Prostate gland (tissue), 2 donors: ENCODE data around the gene SMIM24. TPM values are rescaled to one million over a fixed set of nuclear protein-coding genes. Genes with fewer than 3 reads are reported as not detected.
"Not testable (repeated sequence)": the region's sequence is repeated elsewhere in the genome, so short reads cannot be mapped to it uniquely, and the experiment has no call there.

ENCODE experiments used
- DNase-seq: peaks from one replicate; pipeline ENCODE4 v3.0.0-alpha.2; 2019; ENCODE audit warnings: low spot score
- H3K27ac ChIP-seq, 2 donors: fragments of 200-600 bp; sonication (generic); 2 replicates each; pipeline ENCODE4 v1.5.1; 2017 to 2019
- H3K27me3 ChIP-seq: fragments of 200-600 bp; sonication (generic); replicated peaks from 2 replicates; pipeline ENCODE4 v1.5.1; 2019; ENCODE audit not compliant: insufficient read depth
- H3K36me3 ChIP-seq, 2 donors: fragments of 200-600 bp; sonication (generic); 1 replicate in 1 of 2; 2 replicates in 1 of 2; pipeline versions ENCODE4 v1.5.1 to v1.8.1; 2017 to 2019
- H3K4me1 ChIP-seq: fragments of 200-600 bp; sonication (generic); replicated peaks from 2 replicates; pipeline ENCODE4 v1.5.1; 2019
- H3K4me3 ChIP-seq, 2 donors: fragments of 200-600 bp; sonication (generic); 2 replicates each; pipeline ENCODE4 v1.5.1; 2017 to 2019
- H3K9me3 ChIP-seq: fragments of 200-600 bp; sonication (generic); 2 replicates; pipeline ENCODE4 v1.5.1; 2017
- CTCF ChIP-seq, 4 experiments: fragments of 200-600 bp in 2 of 4; fragments of 450-650 bp in 2 of 4; sonication (generic) in 2 of 4; IDR thresholded peaks; 1 replicate in 3 of 4; 2 replicates in 1 of 4; pipeline ENCODE4 v1.5.1; 2016 to 2019; ENCODE audit warnings: antibody characterized with exemption in 4 of 4, mild to moderate bottlenecking in 2 of 4, moderate library complexity in 2 of 4
- POLR2A ChIP-seq: fragments of 450-650 bp; IDR thresholded peaks from one replicate; pipeline ENCODE4 v1.6.1; 2016; ENCODE audit warnings: antibody characterized with exemption, mild to moderate bottlenecking
- POLR2AphosphoS5 ChIP-seq: sonication (generic); formaldehyde crosslinking; IDR thresholded peaks from one replicate; pipeline ENCODE4 v1.6.1; 2017; ENCODE audit warnings: antibody characterized with exemption
- WGBS: methylation state at CpG from one replicate; pipeline ENCODE4 v1.1.5; 2018; 5-methylcytosine and 5-hydroxymethylcytosine counted together
- intact Hi-C: fragments of 100-400 bp; cut with DNase I; formaldehyde crosslinking; loops from one replicate; pipeline ENCODE4 v1.14.2; 2022
- total RNA-seq, 2 donors: library from RNA; depleted of rRNA; stranded (reverse); fragments of >200 nt; gene quantifications; one replicate each; pipeline ENCODE4 v1.1.0, GENCODE V29; 2016

The SMIM24 gene
- total RNA-seq, 2 donors from 2014 or later, result 0.32 to 1.6 TPM

- H3K27me3 ChIP-seq, result no peaks in the 10 kb centered on the region
- intact Hi-C loops, result no loop called here
- no peaks in the 10 kb centered on the region for H3K9me3 ChIP-seq
- TF ChIP-seq POLR2AphosphoS5 (no peak), POLR2A (no peak), CTCF (IDR thresholded peaks at IDR 0.05) (no peak)
- peaks cover 23 to 36% of the 10 kb centered on the region in 2 donors for H3K36me3 ChIP-seq
- WGBS, result 69% methylated on average over 23 of the region's 25 CpGs
- H3K4me3 ChIP-seq, result no peak overlapping the region
- H3K27ac ChIP-seq, result peak overlapping the region; percentile 10 to 56
- no peak for DNase-seq
- no peaks in the 10 kb centered on the region for H3K4me1 ChIP-seq
These were observed 26.5 kb downstream of the SMIM24 start for GRCh38 chr19:3453840-3454239.

- intact Hi-C loops, H3K9me3 ChIP-seq, H3K4me3 ChIP-seq, DNase-seq, H3K27ac ChIP-seq, H3K4me1 ChIP-seq, H3K27me3 ChIP-seq: not testable (repeated sequence)
- H3K36me3 ChIP-seq, result peaks cover 23 to 36% of the 10 kb centered on the region in 2 donors
- 95% methylated on average over 10 of the region's 10 CpGs for WGBS
These were observed 27.4 kb downstream of the SMIM24 start for GRCh38 chr19:3452942-3453214.

- Histone ChIP-seq H3K9me3 (no peaks in the 10 kb centered on the region), H3K27me3 (no peaks in the 10 kb centered on the region), H3K27ac (no peak overlapping the region), H3K36me3 (peaks cover 23 to 36% of the 10 kb centered on the region in 2 donors), H3K4me3 (no peak overlapping the region), H3K4me1 (no peaks in the 10 kb centered on the region)
- intact Hi-C loops, result no loop called here
- 88% methylated on average over 36 of the region's 38 CpGs for WGBS
- no peak for DNase-seq
- no peak for TF ChIP-seq CTCF (IDR thresholded peaks at IDR 0.05)
- no peak for TF ChIP-seq POLR2AphosphoS5
- TF ChIP-seq POLR2A, result no peak
These were observed 28.0 kb downstream of the SMIM24 start for GRCh38 chr19:3452171-3452941.

- no peak for DNase-seq
- 69% methylated on average over 10 of the region's 10 CpGs for WGBS
- no peaks in the 10 kb centered on the region for H3K27me3 ChIP-seq
- intact Hi-C loops, result no loop called here
- TF ChIP-seq POLR2A (no peak), CTCF (IDR thresholded peaks at IDR 0.05) (no peak), POLR2AphosphoS5 (no peak)
- no peak overlapping the region for H3K4me3 ChIP-seq
- peaks cover 20 to 36% of the 10 kb centered on the region in 2 donors for H3K36me3 ChIP-seq
- H3K4me1 ChIP-seq, result no peaks in the 10 kb centered on the region
- H3K27ac ChIP-seq, result peak overlapping the region; percentile 51 to 61
- H3K9me3 ChIP-seq, result no peaks in the 10 kb centered on the region
These were observed 28.9 kb downstream of the SMIM24 start for GRCh38 chr19:3451451-3451866.

GRCh38 chr19:3450796-3451411, 29.4 kb downstream of the SMIM24 start:
- peak; percentile 72 for TF ChIP-seq POLR2AphosphoS5
- no peak for TF ChIP-seq POLR2A
- H3K4me3 ChIP-seq, result no peak overlapping the region
- no peak for DNase-seq
- H3K27ac ChIP-seq, result peak overlapping the region; percentile 51 to 61
- peaks cover 20 to 36% of the 10 kb centered on the region in 2 donors for H3K36me3 ChIP-seq
- 37% methylated on average over 12 of the region's 12 CpGs for WGBS
- H3K27me3 ChIP-seq, result no peaks in the 10 kb centered on the region
- no peaks in the 10 kb centered on the region for H3K4me1 ChIP-seq
- intact Hi-C loops, result no loop called here
- no peaks in the 10 kb centered on the region for H3K9me3 ChIP-seq
